Natural killer cell treated with Interleukin-12 subunit alpha and Interleukin-12 subunit beta and Interleukin-15 and Interleukin-18, amount 100 ng/mL, for 72 hours (primary cell): ENCODE data around the gene SAG. TPM values are rescaled to one million over a fixed set of nuclear protein-coding genes. Genes with fewer than 3 reads are reported as not detected.
"Not testable (repeated sequence)": the region's sequence is repeated elsewhere in the genome, so short reads cannot be mapped to it uniquely, and the experiment has no call there.

Experiments used
- ATAC-seq, 2 donors: fragments of 150-1000 bp; cut with Tn5 transposase in 1 of 2; sonication (Bioruptor Pico), chemical (Tn5 transposase) in 1 of 2; 2 replicates each; pipeline ENCODE4 v1.10.0; 2021
- DNase-seq: peaks from one replicate; pipeline ENCODE4 v3.0.0; 2022; ENCODE audit warnings: low spot score
- H3K27ac Mint-ChIP-seq, 2 donors: 1 replicate in 1 of 2; 2 replicates in 1 of 2; pipeline ENCODE4 v1.8.0; 2022; ENCODE audit warnings: mixed read lengths in 2 of 2, mild to moderate bottlenecking in 1 of 2, moderate library complexity in 1 of 2
- H3K27me3 Mint-ChIP-seq, 2 donors: 1 replicate in 1 of 2; 2 replicates in 1 of 2; pipeline ENCODE4 v1.8.0; 2022; ENCODE audit warnings: mixed read lengths in 2 of 2
- H3K36me3 Mint-ChIP-seq: one replicate; pipeline ENCODE4 v1.8.0; 2022; ENCODE audit warnings: mixed read lengths
- H3K4me1 Mint-ChIP-seq, 2 donors: 1 replicate in 1 of 2; 2 replicates in 1 of 2; pipeline ENCODE4 v1.8.0; 2022; ENCODE audit warnings: low read depth in 2 of 2, mixed read lengths in 2 of 2, mild to moderate bottlenecking in 1 of 2
- H3K4me3 Mint-ChIP-seq: one replicate; pipeline ENCODE4 v1.8.0; 2022; ENCODE audit warnings: mixed read lengths
- H3K9me3 Mint-ChIP-seq: 2 replicates; pipeline ENCODE4 v1.8.0; 2022; ENCODE audit warnings: mixed read lengths
- total RNA-seq, 2 donors: library from RNA; stranded (reverse); gene quantifications; one replicate each; pipeline ENCODE4 v1.2.3, GENCODE V29; 2022

The SAG gene
- total RNA-seq, 2 donors from 2014 or later, result 0.05 TPM; not detected in 1

GRCh38 chr2:233373316-233373715 lies 65.7 kb downstream of the SAG start:
- Mint-ChIP-seq H3K27me3 (no peaks in the 10 kb centered on the region), H3K9me3 (no peaks in the 10 kb centered on the region), H3K4me3 (no peak overlapping the region), H3K27ac (peak overlapping the region; percentile 2 to 37), H3K36me3 (peaks cover 11% of the 10 kb centered on the region), H3K4me1 (peaks cover 36 to 42% of the 10 kb centered on the region in 2 donors)
- ATAC-seq (no peak), DNase-seq (no peak)

GRCh38 chr2:233374776-233375175 lies 67.2 kb downstream of the SAG start:
- H3K27me3 Mint-ChIP-seq, H3K9me3 Mint-ChIP-seq, DNase-seq, H3K4me3 Mint-ChIP-seq, ATAC-seq: not testable (repeated sequence)
- H3K27ac Mint-ChIP-seq, result peak overlapping the region in 1 of 2 donors; percentile 62
- peaks cover 36 to 41% of the 10 kb centered on the region in 2 donors for H3K4me1 Mint-ChIP-seq
- peaks cover 11% of the 10 kb centered on the region for H3K36me3 Mint-ChIP-seq

GRCh38 chr2:233375490-233376314 lies 68.1 kb downstream of the SAG start:
- no peaks in the 10 kb centered on the region for H3K27me3 Mint-ChIP-seq
- DNase-seq (no peak), ATAC-seq (no peak)
- H3K4me1 Mint-ChIP-seq, result peaks cover 42 to 47% of the 10 kb centered on the region in 2 donors
- peaks cover 11% of the 10 kb centered on the region for H3K36me3 Mint-ChIP-seq
- H3K27ac Mint-ChIP-seq, result peak overlapping the region in 1 of 2 donors; percentile 62
- no peaks in the 10 kb centered on the region for H3K9me3 Mint-ChIP-seq
- no peak overlapping the region for H3K4me3 Mint-ChIP-seq

- Mint-ChIP-seq H3K4me3 (no peak overlapping the region), H3K36me3 (peaks cover 5% of the 10 kb centered on the region), H3K9me3 (no peaks in the 10 kb centered on the region), H3K27ac (peak overlapping the region; percentile 71 to 90), H3K27me3 (no peaks in the 10 kb centered on the region), H3K4me1 (peaks cover 53 to 56% of the 10 kb centered on the region in 2 donors)
- no peak for DNase-seq
- no peak for ATAC-seq
Observed at GRCh38 chr2:233379034-233379433, 71.4 kb downstream of the SAG start.

GRCh38 chr2:233379441-233379840 lies 71.8 kb downstream of the SAG start:
- ATAC-seq (no peak), DNase-seq (no peak)
- Mint-ChIP-seq H3K27me3 (no peaks in the 10 kb centered on the region), H3K9me3 (no peaks in the 10 kb centered on the region), H3K4me1 (peaks cover 57 to 60% of the 10 kb centered on the region in 2 donors), H3K4me3 (peak overlapping the region; percentile 72), H3K27ac (peak overlapping the region; percentile 71 to 90), H3K36me3 (peaks cover 5% of the 10 kb centered on the region)

GRCh38 chr2:233380132-233380895 lies 72.7 kb downstream of the SAG start:
- ATAC-seq, result peak; percentile 22 to 50
- DNase-seq, result no peak
- Mint-ChIP-seq H3K4me3 (peak overlapping the region; percentile 72), H3K27ac (peak overlapping the region; percentile 71 to 90), H3K4me1 (peaks cover 66 to 69% of the 10 kb centered on the region in 2 donors), H3K9me3 (no peaks in the 10 kb centered on the region), H3K27me3 (no peaks in the 10 kb centered on the region), H3K36me3 (peaks cover 5% of the 10 kb centered on the region)

- H3K4me1 Mint-ChIP-seq, result peaks cover 71 to 73% of the 10 kb centered on the region in 2 donors
- H3K27ac Mint-ChIP-seq, result peak overlapping the region; percentile 71 to 90
- H3K9me3 Mint-ChIP-seq, result no peaks in the 10 kb centered on the region
- H3K4me3 Mint-ChIP-seq, result peak overlapping the region; percentile 72
- H3K27me3 Mint-ChIP-seq, result no peaks in the 10 kb centered on the region
- DNase-seq (no peak), ATAC-seq (peak; percentile 37 to 80)
- H3K36me3 Mint-ChIP-seq, result peaks cover 5% of the 10 kb centered on the region
Observed at GRCh38 chr2:233380995-233381637, 73.5 kb downstream of the SAG start.

- Mint-ChIP-seq H3K4me1 (peaks cover 76 to 77% of the 10 kb centered on the region in 2 donors), H3K27me3 (no peaks in the 10 kb centered on the region), H3K27ac (peak overlapping the region; percentile 71 to 90), H3K4me3 (peak overlapping the region; percentile 72), H3K36me3 (peaks cover 5% of the 10 kb centered on the region), H3K9me3 (no peaks in the 10 kb centered on the region)
- no peak for DNase-seq
- ATAC-seq, result no peak
Observed at GRCh38 chr2:233381638-233381995, 74.0 kb downstream of the SAG start.

- H3K4me3 Mint-ChIP-seq, result peak overlapping the region; percentile 69
- no peaks in the 10 kb centered on the region for H3K36me3 Mint-ChIP-seq
- H3K9me3 Mint-ChIP-seq, result no peaks in the 10 kb centered on the region
- ATAC-seq (no peak), DNase-seq (no peak)
- peak overlapping the region; percentile 82 to 90 for H3K27ac Mint-ChIP-seq
- peaks cover 79 to 84% of the 10 kb centered on the region in 2 donors for H3K4me1 Mint-ChIP-seq
- H3K27me3 Mint-ChIP-seq, result no peaks in the 10 kb centered on the region
Observed at GRCh38 chr2:233384015-233384414, 76.4 kb downstream of the SAG start.

GRCh38 chr2:233384811-233385488 lies 77.3 kb downstream of the SAG start:
- peak in 1 of 2 donors; percentile 21 for ATAC-seq
- Mint-ChIP-seq H3K4me3 (peak overlapping the region; percentile 69), H3K36me3 (peaks cover under 1% of the 10 kb centered on the region), H3K4me1 (peaks cover 76% of the 10 kb centered on the region in 2 donors), H3K27me3 (no peaks in the 10 kb centered on the region), H3K9me3 (no peaks in the 10 kb centered on the region), H3K27ac (peak overlapping the region; percentile 82 to 90)
- no peak for DNase-seq

- Mint-ChIP-seq H3K9me3 (no peaks in the 10 kb centered on the region), H3K4me3 (peak overlapping the region; percentile 69), H3K36me3 (peaks cover 6% of the 10 kb centered on the region), H3K4me1 (peaks cover 75 to 76% of the 10 kb centered on the region in 2 donors), H3K27ac (peak overlapping the region; percentile 82 to 90), H3K27me3 (no peaks in the 10 kb centered on the region)
- peak; percentile 65 to 75 for ATAC-seq
- DNase-seq, result peak; percentile 74
Observed at GRCh38 chr2:233385489-233386044, 78.0 kb downstream of the SAG start.

GRCh38 chr2:233386382-233387041 lies 78.9 kb downstream of the SAG start:
- peak in 1 of 2 donors; percentile 67 for ATAC-seq
- Mint-ChIP-seq H3K4me3 (peak overlapping the region; percentile 69), H3K4me1 (peaks cover 66% of the 10 kb centered on the region in 2 donors), H3K27me3 (no peaks in the 10 kb centered on the region), H3K27ac (peak overlapping the region; percentile 82 to 90), H3K36me3 (peaks cover 6% of the 10 kb centered on the region), H3K9me3 (no peaks in the 10 kb centered on the region)
- DNase-seq, result no peak
